ENCODE data around the gene TPPP2. TPM values are rescaled to one million over a fixed set of nuclear protein-coding genes. Genes with fewer than 3 reads are reported as not detected.

TPPP2 gene
- polyA plus RNA-seq, 1 of the 3 experiments (the other 2 are of a cell fraction), result not detected

DNA sequence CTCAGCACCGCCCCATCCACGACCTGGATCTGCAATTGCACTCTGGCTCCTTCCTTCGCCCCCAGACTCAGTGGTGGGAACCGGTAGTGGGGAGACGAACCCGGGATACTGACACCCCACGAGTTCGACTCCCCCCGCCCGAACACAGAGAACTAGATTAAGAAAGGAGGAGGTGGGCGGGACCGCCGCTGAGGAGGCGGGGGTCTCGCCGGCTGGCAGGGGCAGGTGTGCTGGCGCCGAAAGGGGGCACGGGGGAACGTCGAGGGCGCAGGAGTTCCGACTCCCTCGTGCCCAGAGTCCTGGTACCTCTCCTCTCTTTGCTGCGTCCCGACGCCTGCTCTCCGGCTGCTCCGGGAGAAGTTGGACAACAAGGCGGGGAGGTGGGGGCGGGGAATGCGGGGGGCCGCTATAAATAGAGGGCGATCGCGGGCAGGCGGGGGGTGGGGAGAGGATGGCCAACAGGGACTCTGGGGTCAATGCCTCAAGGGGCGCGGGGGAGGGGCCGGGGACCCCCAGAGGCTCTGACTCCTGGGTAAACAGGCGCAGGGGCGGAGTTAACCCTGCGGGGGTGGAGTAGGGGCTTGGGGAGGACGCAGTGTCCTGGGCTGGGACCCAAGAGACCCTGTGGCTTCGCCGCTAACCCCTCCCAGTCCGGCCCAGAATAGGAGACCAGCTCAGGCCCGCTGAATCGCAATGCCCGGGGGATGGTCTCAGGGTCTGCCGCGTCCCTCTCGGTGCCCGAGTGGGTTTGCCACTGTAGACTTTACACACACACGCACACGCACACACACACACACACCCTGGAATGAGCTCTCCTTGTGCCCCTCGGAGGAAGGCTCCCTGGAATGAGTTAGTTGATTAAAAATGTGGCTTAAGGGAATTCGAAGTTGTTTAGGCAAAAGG is 4.4 kb upstream of the TPPP2 start (continued):
- no peak for TF ChIP-seq TAF1 (IDR thresholded peaks at IDR 0.05; ENCODE audit: borderline replicate concordance, low read depth, low read length)
- no peak for TF ChIP-seq MXI1 (IDR thresholded peaks at IDR 0.05; ENCODE audit: low read depth, low read length)

DNA sequence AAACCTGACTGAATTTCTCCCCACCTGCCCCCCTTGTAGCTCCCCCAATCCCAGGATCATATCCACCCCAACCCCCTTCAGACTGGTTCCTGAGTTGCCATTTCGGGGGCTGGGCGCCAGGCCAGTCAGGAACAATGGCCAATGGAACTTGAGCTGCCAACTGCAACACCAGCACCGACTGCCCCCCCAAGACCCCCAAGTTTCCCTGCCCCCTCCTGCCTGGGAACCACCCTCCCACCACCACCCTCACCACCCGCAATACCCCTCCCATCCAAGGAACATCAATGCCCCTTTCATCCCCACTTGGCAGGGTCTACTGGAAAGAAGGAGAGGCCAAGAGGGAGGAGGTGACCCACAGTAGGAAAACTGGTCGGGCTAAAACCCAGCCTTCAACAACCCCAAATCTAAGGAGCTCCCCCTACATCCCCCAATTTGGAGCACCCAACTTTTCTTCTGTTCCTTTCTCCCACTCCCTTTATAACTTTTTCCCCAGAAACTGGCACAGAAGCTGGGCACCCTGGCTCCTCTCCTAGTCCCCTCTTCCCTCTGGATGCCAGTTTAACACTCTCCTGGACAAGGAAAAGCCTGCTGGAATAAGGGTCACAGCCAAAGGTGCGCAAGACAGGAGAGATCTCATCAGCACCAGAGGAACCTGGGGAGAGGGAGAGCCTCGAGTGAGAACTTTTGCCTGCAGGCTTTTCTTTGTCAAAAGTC is 3.6 kb upstream of the TPPP2 start:
- Histone ChIP-seq H3K27ac (ENCODE audit: low read depth in 2 of 2, low read length in 1 of 2) (no peak overlapping the region), H3K36me3 (replicated peaks in 1 of 2; ENCODE audit: control insufficient read depth in 1 of 2, insufficient read depth in 2 of 2, low read length in 1 of 2) (no peaks in the 10 kb centered on the region), H3K79me2 (ENCODE audit: insufficient read depth) (no peaks in the 10 kb centered on the region), H3F3A (replicated peaks; ENCODE audit: insufficient read depth) (no peaks in the 10 kb centered on the region), H3K4me2 (no peak overlapping the region), H3K9me2 (no peaks in the 10 kb centered on the region), H3K4me3 (ENCODE audit: low read depth in 2 of 2, low read length in 1 of 2) (no peak overlapping the region), H2AFZ (ENCODE audit: low read depth) (no peak overlapping the region), H4K20me1 (ENCODE audit: insufficient read depth) (no peaks in the 10 kb centered on the region), H3K27me3 (ENCODE audit: insufficient read depth) (peaks cover 18% of the 10 kb centered on the region; the same call in 1 of the 2 replicates), H3K4me1 (ENCODE audit: control insufficient read depth in 1 of 2, insufficient read depth in 2 of 2, low read depth in 1 of 2, low read length in 1 of 2) (peaks cover 0 to 10% of the 10 kb centered on the region in 2 experiments; a peak in 1 of 4 replicates), H3K9ac (no peak overlapping the region), H3K9me3 (no peaks in the 10 kb centered on the region)
- WGBS (ENCODE audit: low lambda C conversion rate), result 84% methylated on average over 7 of the region's 7 CpGs
- ChIA-PET POLR2A (interaction anchor here (1.2 kb wide), 1 partner anchor 11 kb away, joined by 4 read pairs; no protein-coding TSS in a partner anchor), CTCF (interaction anchor here (0.7 to 4.9 kb wide), 7 partner anchors 9 to 488 kb away, joined by 3 to 43 read pairs (median 4); no protein-coding TSS in a partner anchor)
- DNase-seq, result no peak
- TF ChIP-seq GATA2 (CRISPR knock-in tag; IDR thresholded peaks at IDR 0.05) (no peak), EP300 (IDR thresholded peaks at IDR 0.05; ENCODE audit: borderline replicate concordance in 1 of 2, low read depth in 1 of 2, low read length in 1 of 2) (no peak), ELF1 (IDR thresholded peaks at IDR 0.05) (no peak)

DNA sequence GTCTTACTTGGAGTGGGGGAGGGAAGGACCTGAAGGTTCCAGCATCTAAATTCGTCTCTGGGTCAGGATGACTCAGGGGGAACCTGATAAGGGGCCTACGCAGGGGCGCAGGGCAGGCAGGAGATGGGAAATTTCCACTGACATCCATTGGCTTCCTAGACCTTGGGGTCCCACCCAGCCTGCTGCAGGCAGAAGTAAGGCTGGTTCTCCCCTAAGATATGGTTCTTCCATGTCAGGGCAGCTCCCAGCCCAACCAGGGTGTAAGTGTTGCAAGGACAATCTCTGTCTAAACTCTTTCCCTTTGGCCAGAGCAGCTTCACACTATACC is 3.1 kb upstream of the TPPP2 start:
- Histone ChIP-seq H3K27ac (ENCODE audit: low read depth in 2 of 2, low read length in 1 of 2) (no peak overlapping the region), H3K4me1 (ENCODE audit: control insufficient read depth in 1 of 2, insufficient read depth in 2 of 2, low read depth in 1 of 2, low read length in 1 of 2) (peaks cover 0 to 10% of the 10 kb centered on the region in 2 experiments; a peak in 1 of 4 replicates), H3K9ac (no peak overlapping the region), H4K20me1 (ENCODE audit: insufficient read depth) (no peaks in the 10 kb centered on the region), H3K79me2 (ENCODE audit: insufficient read depth) (no peaks in the 10 kb centered on the region), H3K27me3 (ENCODE audit: insufficient read depth) (peaks cover 24% of the 10 kb centered on the region; the same call in 1 of the 2 replicates), H3K36me3 (replicated peaks in 1 of 2; ENCODE audit: control insufficient read depth in 1 of 2, insufficient read depth in 2 of 2, low read length in 1 of 2) (no peaks in the 10 kb centered on the region), H3K4me2 (no peak overlapping the region), H2AFZ (ENCODE audit: low read depth) (no peak overlapping the region), H3K9me3 (no peaks in the 10 kb centered on the region), H3K9me2 (no peaks in the 10 kb centered on the region), H3F3A (replicated peaks; ENCODE audit: insufficient read depth) (no peaks in the 10 kb centered on the region), H3K4me3 (ENCODE audit: low read depth in 2 of 2, low read length in 1 of 2) (no peak overlapping the region)
- no peak for DNase-seq
- 61% methylated on average over 3 of the region's 3 CpGs for WGBS (ENCODE audit: low lambda C conversion rate)
- POLR2A ChIA-PET, result no interaction called here
- TF ChIP-seq MXI1 (IDR thresholded peaks at IDR 0.05; ENCODE audit: low read depth, low read length) (no peak), EP300 (IDR thresholded peaks at IDR 0.05; ENCODE audit: borderline replicate concordance in 1 of 2, low read depth in 1 of 2, low read length in 1 of 2) (no peak)
- CTCF ChIA-PET, result interaction anchor here (1.1 to 4.9 kb wide), 6 partner anchors 12 to 487 kb away, joined by 4 to 43 read pairs (median 6); no protein-coding TSS in a partner anchor

GRCh38 chr14:21030531-21030930 is 514 bp downstream of the TPPP2 start:
- Histone ChIP-seq H3K4me3 (ENCODE audit: low read depth in 2 of 2, low read length in 1 of 2) (no peak overlapping the region), H3K36me3 (replicated peaks in 1 of 2; ENCODE audit: control insufficient read depth in 1 of 2, insufficient read depth in 2 of 2, low read length in 1 of 2) (no peaks in the 10 kb centered on the region), H3F3A (replicated peaks; ENCODE audit: insufficient read depth) (no peaks in the 10 kb centered on the region), H4K20me1 (ENCODE audit: insufficient read depth) (no peaks in the 10 kb centered on the region), H3K9me3 (no peaks in the 10 kb centered on the region), H3K4me1 (ENCODE audit: control insufficient read depth in 1 of 2, insufficient read depth in 2 of 2, low read depth in 1 of 2, low read length in 1 of 2) (peaks cover 0 to 3% of the 10 kb centered on the region in 2 experiments; a peak in 1 of 4 replicates), H3K79me2 (ENCODE audit: insufficient read depth) (no peaks in the 10 kb centered on the region), H2AFZ (ENCODE audit: low read depth) (no peak overlapping the region), H3K27ac (ENCODE audit: low read depth in 2 of 2, low read length in 1 of 2) (no peak overlapping the region), H3K9me2 (no peaks in the 10 kb centered on the region), H3K4me2 (no peak overlapping the region), H3K9ac (no peak overlapping the region), H3K27me3 (ENCODE audit: insufficient read depth) (peaks cover 42% of the 10 kb centered on the region; the same call in 1 of the 2 replicates)
- no peak for DNase-seq
- TF ChIP-seq TCF12 (IDR thresholded peaks at IDR 0.05), result no peak
- WGBS (ENCODE audit: low lambda C conversion rate), result 60% methylated on average over 12 of the region's 12 CpGs
- CTCF ChIA-PET, result interaction anchor here (0.9 to 7.5 kb wide), 6 partner anchors 9 to 73 kb away, joined by 3 to 73 read pairs (median 10); no protein-coding TSS in a partner anchor
- POLR2A ChIA-PET, result no interaction called here
